Keratinocyte (primary cell): ENCODE measurements around the gene OBSCN.

Experiments
- CTCF ChIP-seq, 3 experiments: IDR thresholded peaks in 1 of 3; conservative IDR thresholded peaks in 1 of 3; optimal IDR thresholded peaks in 1 of 3; 2 replicates in 2 of 3; 3 replicates in 1 of 3; pipeline versions ENCODE3 to v1.5.1; 2011; ENCODE audit warnings: low read length in 3 of 3, mild to moderate bottlenecking in 3 of 3, moderate library complexity in 2 of 3, control low read depth in 1 of 3, inconsistent platforms in 1 of 3; ENCODE audit not compliant: insufficient read depth in 2 of 3; ENCODE audit errors: extremely low read depth in 1 of 3
- EZH2 ChIP-seq: IDR thresholded peaks from one replicate; pipeline ENCODE4 v1.6.1; 2012; ENCODE audit warnings: inconsistent platforms, mild to moderate bottlenecking, low read length, moderate library complexity

- TF ChIP-seq CTCF (optimal IDR thresholded peaks at IDR 0.05 in 1 of 3, IDR thresholded peaks at IDR 0.05 in 1 of 3, conservative IDR thresholded peaks at IDR 0.05 in 1 of 3; ENCODE audit: extremely low read depth in 1 of 3, insufficient read depth in 2 of 3, low read length in 3 of 3) (no peak), EZH2 (no peak)
Observed at GRCh38 chr1:228226141-228226874, 18.5 kb downstream of the OBSCN start.
